OCI-LY7 (cell line): ENCODE measurements around the gene NIT1.

Source experiments
- CTCF ChIP-seq: fragments of 200-600 bp; sonication (generic); conservative IDR thresholded peaks from 2 replicates; pipeline ENCODE4 v1.5.1; 2014; ENCODE audit warnings: mild to moderate bottlenecking, antibody characterized with exemption, low read length, moderate library complexity, mixed read lengths
- EZH2phosphoT487 ChIP-seq: fragments of 200-600 bp; sonication (generic); IDR thresholded peaks from 2 replicates; pipeline ENCODE4 v1.6.1; 2018; ENCODE audit warnings: low read depth, borderline replicate concordance, mild to moderate bottlenecking, mixed run types, antibody characterized with exemption, low read length, moderate library complexity, mixed read lengths

DNA sequence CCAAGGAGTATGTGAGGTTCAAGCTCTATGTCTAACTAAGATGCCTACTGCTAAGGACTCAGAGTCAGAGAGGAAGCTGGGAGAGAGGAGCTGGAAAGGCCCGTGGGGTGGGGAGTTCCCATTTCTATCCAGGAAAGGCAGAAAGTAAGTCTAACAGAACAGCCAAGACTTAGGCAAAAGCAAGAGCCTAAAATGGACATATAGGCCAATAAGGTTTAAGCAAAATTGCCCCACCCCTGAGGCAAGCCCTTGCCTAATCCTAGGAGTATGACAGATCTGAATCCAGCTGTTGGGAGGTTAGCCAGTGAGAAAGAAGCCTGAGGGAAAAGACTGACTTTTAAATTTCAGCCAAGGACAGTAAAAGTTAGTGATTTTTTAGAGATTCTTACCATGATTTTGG lies 21.4 kb upstream of the NIT1 start:
- TF ChIP-seq CTCF: no peak
- no peak for TF ChIP-seq EZH2phosphoT487
